HepG2 (cell line): ENCODE measurements around the gene TMEM156. TPM values are rescaled to one million over a fixed set of nuclear protein-coding genes. Genes with fewer than 3 reads are reported as not detected.

Experiments used
- ATAC-seq: fragments of 200-7000 bp; cut with Tn5 transposase; 3 replicates; pipeline ENCODE4 v1.9.1; 2020; ENCODE audit warnings: mild to moderate bottlenecking, moderate library complexity
- BruUV-seq: library from RNA; stranded (reverse); fragments of 400-500 nt; replicated peaks from 2 replicates; lab custom pipeline; 2021; lab: Mats Ljungman, UMichigan
- CTCF ChIA-PET: fragments of 300-600 bp; formaldehyde crosslinking; extraction: SDS; loops from one replicate; lab custom pipeline; 2021; ENCODE audit warnings: low total read pairs, inconsistent platforms, low intra/inter-chr PET ratio; lab: Yijun Ruan, JAX
- POLR2A ChIA-PET: fragments of 350-600 bp; sonication (Branson Sonifier 250); formaldehyde crosslinking; loops from one replicate; lab custom pipeline; 2020; ENCODE audit warnings: antibody characterized with exemption, inconsistent platforms; lab: Yijun Ruan, JAX
- DNase-seq: peaks from one replicate; pipeline ENCODE4 v3.0.0-alpha.2; 2015; ENCODE audit warnings: low spot score
- FAIRE-seq: peaks from 3 replicates; lab custom pipeline; 2011; peaks lifted over from hg19 to GRCh38; lab: Jason Lieb, UNC
- H2AFZ ChIP-seq: one replicate; pipeline ENCODE4 v1.6.1; 2011; ENCODE audit warnings: low read length, inconsistent platforms
- H3K27ac ChIP-seq: fragments of 300-600 bp; 3 replicates; pipeline ENCODE4 v1.8.0; 2011; ENCODE audit warnings: mixed run types, mild to moderate bottlenecking, mixed read lengths, low read length, inconsistent platforms; ENCODE audit not compliant: insufficient read depth; ENCODE audit errors: extremely low read length
- H3K27me3 ChIP-seq, 2 experiments: fragments of 200-600 bp in 1 of 2; 2 replicates in 1 of 2; 3 replicates in 1 of 2; pipeline versions ENCODE4 v1.6.0 to v1.8.0; 2011; ENCODE audit warnings: low read length in 2 of 2, mild to moderate bottlenecking in 2 of 2, moderate library complexity in 2 of 2, inconsistent platforms in 1 of 2; ENCODE audit not compliant: insufficient read depth in 2 of 2, control insufficient read depth in 1 of 2
- H3K36me3 ChIP-seq, 2 experiments: fragments of 200-600 bp in 1 of 2; replicated peaks in 1 of 2; 2 replicates in 1 of 2; 3 replicates in 1 of 2; pipeline versions ENCODE4 v1.5.1 to v1.8.0; 2011; ENCODE audit warnings: low read length in 2 of 2, inconsistent platforms in 1 of 2; ENCODE audit not compliant: insufficient read depth in 2 of 2, control insufficient read depth in 1 of 2
- H3K4me1 ChIP-seq: 2 replicates; pipeline ENCODE4 v1.5.1; 2012; ENCODE audit warnings: low read length, inconsistent platforms; ENCODE audit not compliant: insufficient read depth
- H3K4me2 ChIP-seq: 2 replicates; pipeline ENCODE4 v1.6.0; 2011; ENCODE audit warnings: low read depth, low read length, inconsistent platforms
- H3K4me3 ChIP-seq, 3 experiments: fragments of 200-600 bp in 1 of 3; sonication (generic), shearing (Covaris generic) in 1 of 3; replicated peaks in 1 of 3; 2 replicates each; pipeline ENCODE4 v1.5.1; 2011 to 2016; ENCODE audit warnings: low read length in 3 of 3, inconsistent platforms in 2 of 3, low read depth in 2 of 3, mild to moderate bottlenecking in 2 of 3, control low read depth in 1 of 3, mixed read lengths in 1 of 3; ENCODE audit not compliant: insufficient read depth in 1 of 3
- H3K79me2 ChIP-seq: one replicate; pipeline ENCODE4 v1.6.1; 2011; ENCODE audit warnings: low read length, inconsistent platforms; ENCODE audit not compliant: insufficient read depth
- H3K9ac ChIP-seq: 2 replicates; pipeline ENCODE4 v1.6.0; 2011; ENCODE audit warnings: mild to moderate bottlenecking, low read depth, low read length, inconsistent platforms; ENCODE audit not compliant: insufficient read depth
- H3K9me3 ChIP-seq: 2 replicates; pipeline ENCODE4 v1.5.1; 2012; ENCODE audit warnings: mild to moderate bottlenecking, low read length
- H4K20me1 ChIP-seq: 2 replicates; pipeline ENCODE4 v1.6.0; 2011; ENCODE audit warnings: inconsistent platforms, mild to moderate bottlenecking, low read length, moderate library complexity; ENCODE audit not compliant: insufficient read depth
- CBX1 ChIP-seq: IDR thresholded peaks from one replicate; pipeline ENCODE4 v1.6.1; 2016; ENCODE audit warnings: antibody characterized with exemption, low read depth
- DPF2 ChIP-seq: sonication (generic); formaldehyde crosslinking; IDR thresholded peaks from 2 replicates; pipeline ENCODE4 v1.4.0; 2020; ENCODE audit warnings: mild to moderate bottlenecking, low read depth, missing genetic modification reagents, borderline replicate concordance
- SP1 ChIP-seq, 2 experiments: fragments of 450-650 bp in 1 of 2; sonication (generic) in 1 of 2; formaldehyde crosslinking in 1 of 2; IDR thresholded peaks; 2 replicates each; pipeline versions ENCODE4 v1.4.0 to v1.6.1; 2016 to 2020; ENCODE audit warnings: missing genetic modification reagents in 1 of 2
- ZNF326 ChIP-seq: sonication (generic); formaldehyde crosslinking; IDR thresholded peaks from 2 replicates; pipeline ENCODE4 v1.4.0; 2020; ENCODE audit warnings: missing genetic modification reagents, borderline replicate concordance
- ZNF737 ChIP-seq: sonication (generic); formaldehyde crosslinking; IDR thresholded peaks from 2 replicates; pipeline ENCODE4 v1.5.0; 2020; ENCODE audit warnings: missing genetic modification reagents, mild to moderate bottlenecking, borderline replicate concordance
- ZNF747 ChIP-seq: sonication (generic); formaldehyde crosslinking; IDR thresholded peaks from 2 replicates; pipeline ENCODE4 v1.8.1; 2023; ENCODE audit warnings: missing genetic modification reagents, mild to moderate bottlenecking, borderline replicate concordance
- WGBS: methylation state at CpG from one replicate; pipeline ENCODE4 v1.1.6; 2017; ENCODE audit warnings: low lambda C conversion rate; 5-methylcytosine and 5-hydroxymethylcytosine counted together
- in situ Hi-C: cut with HindIII; loops from 2 replicates; pipeline ENCODE4 v1.10.0; 2017; ENCODE audit warnings: low pct_unique_long_range_greater_than_20kb; ENCODE audit not compliant: extremely low pct_ligation_motif_present
- intact Hi-C: fragments of 100-400 bp; cut with micrococcal nuclease; formaldehyde crosslinking; loops from one replicate; pipeline ENCODE4 v1.10.0; 2022; ENCODE audit not compliant: unreplicated experiment
- polyA plus RNA-seq, 8 experiments: library from polyadenylated mRNA; depleted of rRNA in 3 of 8; stranded (reverse) in 7 of 8; unstranded in 1 of 8; fragments of >200 nt; fragmentation: Illumina TruSeq in 4 of 8; extraction: Trizol in 4 of 8; gene quantifications; 2 replicates each; pipeline versions ENCODE4 v1.2.1 to v1.2.3, GENCODE V29; 2011 to 2016; ENCODE audit warnings: low read depth in 4 of 8, missing spikeins in 1 of 8, mixed read lengths in 1 of 8; ENCODE audit not compliant: insufficient read depth in 1 of 8
- total RNA-seq, 5 experiments: library from RNA; depleted of rRNA; stranded (reverse); fragments of >200 nt; fragmentation: Illumina TruSeq; extraction: Trizol; gene quantifications; 2 replicates each; pipeline ENCODE4 v1.2.3, GENCODE V29; 2016; ENCODE audit warnings: low read depth in 1 of 5
- TF ChIP-seq, protein P1 (sequence below): IDR thresholded peaks from 2 replicates; pipeline ENCODE4 v1.4.0; 2020; ENCODE audit warnings: mild to moderate bottlenecking, missing genetic modification reagents
- TF ChIP-seq, protein P2 (sequence below): sonication (generic); formaldehyde crosslinking; IDR thresholded peaks from 2 replicates; pipeline ENCODE4 v1.5.0; 2020; ENCODE audit warnings: mild to moderate bottlenecking, missing genetic modification reagents
- TF ChIP-seq, protein P3 (sequence below): sonication (generic); formaldehyde crosslinking; IDR thresholded peaks from 2 replicates; pipeline ENCODE4 v1.4.0; 2020; ENCODE audit warnings: missing genetic modification reagents, borderline replicate concordance
- TF ChIP-seq, protein P4 (sequence below): sonication (generic); formaldehyde crosslinking; IDR thresholded peaks from 2 replicates; pipeline ENCODE4 v1.5.1; 2020; ENCODE audit warnings: mild to moderate bottlenecking, missing genetic modification reagents, moderate library complexity

The TMEM156 gene
- total and polyA plus RNA-seq, 2 of the 13 experiments (the other 11 are each of a cell fraction or from before 2014, with no cell fraction given), result 1.6 TPM; not detected in 1

DNA sequence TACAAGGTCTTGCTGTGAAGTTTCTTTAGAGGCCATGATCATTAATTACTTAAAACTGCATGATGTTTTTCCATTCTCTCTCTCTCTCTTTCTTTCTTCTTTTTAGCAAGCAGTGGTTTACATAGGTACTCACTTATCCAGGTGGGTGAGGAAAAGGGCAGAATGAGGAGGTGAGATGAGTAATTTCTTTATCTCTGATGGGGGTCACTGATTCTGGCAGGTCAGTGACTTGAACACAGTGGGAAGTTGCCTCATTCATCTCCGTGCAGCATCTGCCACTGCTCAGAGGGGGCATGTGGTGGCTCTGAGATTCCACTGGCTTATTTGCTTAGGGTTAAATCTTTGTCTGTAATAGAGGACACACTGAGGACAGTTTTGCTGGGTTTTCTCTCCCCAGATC lies 102.0 kb downstream of the TMEM156 start:
- H3K27me3 ChIP-seq, result no peaks in the 10 kb centered on the region
- no peak overlapping the region for H2AFZ ChIP-seq
- no peak overlapping the region for H3K9ac ChIP-seq
- H3K36me3 ChIP-seq, result peaks cover 32 to 69% of the 10 kb centered on the region in 2 experiments
- DNase-seq, result no peak
- H3K27ac ChIP-seq, result no peak overlapping the region
- no TSS peak for BruUV-seq
- no peak overlapping the region for H3K4me3 ChIP-seq
- ChIA-PET CTCF (no interaction called here), POLR2A (no interaction called here)
- no peak for FAIRE-seq
- no peaks in the 10 kb centered on the region for H3K79me2 ChIP-seq
- H3K9me3 ChIP-seq, result no peaks in the 10 kb centered on the region
- intact Hi-C loops (loop anchor here (10.0 kb wide), 1 partner anchor 55 kb away; no protein-coding TSS in a partner anchor), in situ Hi-C loops (no loop called here)
- ATAC-seq, result peak; percentile 82
- H3K4me1 ChIP-seq, result peaks cover 15% of the 10 kb centered on the region
- WGBS, result 38% methylated on average over 1 of the region's 1 CpG
- no peaks in the 10 kb centered on the region for H4K20me1 ChIP-seq
- no peak overlapping the region for H3K4me2 ChIP-seq
- TF ChIP-seq ZNF326 (CRISPR knock-in tag) (no peak), ZNF737 (CRISPR knock-in tag) (no peak), DPF2 (CRISPR knock-in tag) (no peak), CBX1 (no peak), ZNF747 (CRISPR knock-in tag) (no peak), SP1 (IDR thresholded peaks at IDR 0.05) (no peak), SP1 (CRISPR knock-in tag; IDR thresholded peaks at IDR 0.05) (no peak)
- TF ChIP-seq, protein P1, sequence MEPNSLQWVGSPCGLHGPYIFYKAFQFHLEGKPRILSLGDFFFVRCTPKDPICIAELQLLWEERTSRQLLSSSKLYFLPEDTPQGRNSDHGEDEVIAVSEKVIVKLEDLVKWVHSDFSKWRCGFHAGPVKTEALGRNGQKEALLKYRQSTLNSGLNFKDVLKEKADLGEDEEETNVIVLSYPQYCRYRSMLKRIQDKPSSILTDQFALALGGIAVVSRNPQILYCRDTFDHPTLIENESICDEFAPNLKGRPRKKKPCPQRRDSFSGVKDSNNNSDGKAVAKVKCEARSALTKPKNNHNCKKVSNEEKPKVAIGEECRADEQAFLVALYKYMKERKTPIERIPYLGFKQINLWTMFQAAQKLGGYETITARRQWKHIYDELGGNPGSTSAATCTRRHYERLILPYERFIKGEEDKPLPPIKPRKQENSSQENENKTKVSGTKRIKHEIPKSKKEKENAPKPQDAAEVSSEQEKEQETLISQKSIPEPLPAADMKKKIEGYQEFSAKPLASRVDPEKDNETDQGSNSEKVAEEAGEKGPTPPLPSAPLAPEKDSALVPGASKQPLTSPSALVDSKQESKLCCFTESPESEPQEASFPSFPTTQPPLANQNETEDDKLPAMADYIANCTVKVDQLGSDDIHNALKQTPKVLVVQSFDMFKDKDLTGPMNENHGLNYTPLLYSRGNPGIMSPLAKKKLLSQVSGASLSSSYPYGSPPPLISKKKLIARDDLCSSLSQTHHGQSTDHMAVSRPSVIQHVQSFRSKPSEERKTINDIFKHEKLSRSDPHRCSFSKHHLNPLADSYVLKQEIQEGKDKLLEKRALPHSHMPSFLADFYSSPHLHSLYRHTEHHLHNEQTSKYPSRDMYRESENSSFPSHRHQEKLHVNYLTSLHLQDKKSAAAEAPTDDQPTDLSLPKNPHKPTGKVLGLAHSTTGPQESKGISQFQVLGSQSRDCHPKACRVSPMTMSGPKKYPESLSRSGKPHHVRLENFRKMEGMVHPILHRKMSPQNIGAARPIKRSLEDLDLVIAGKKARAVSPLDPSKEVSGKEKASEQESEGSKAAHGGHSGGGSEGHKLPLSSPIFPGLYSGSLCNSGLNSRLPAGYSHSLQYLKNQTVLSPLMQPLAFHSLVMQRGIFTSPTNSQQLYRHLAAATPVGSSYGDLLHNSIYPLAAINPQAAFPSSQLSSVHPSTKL (CRISPR knock-in tag), result no peak
- TF ChIP-seq, protein P2, sequence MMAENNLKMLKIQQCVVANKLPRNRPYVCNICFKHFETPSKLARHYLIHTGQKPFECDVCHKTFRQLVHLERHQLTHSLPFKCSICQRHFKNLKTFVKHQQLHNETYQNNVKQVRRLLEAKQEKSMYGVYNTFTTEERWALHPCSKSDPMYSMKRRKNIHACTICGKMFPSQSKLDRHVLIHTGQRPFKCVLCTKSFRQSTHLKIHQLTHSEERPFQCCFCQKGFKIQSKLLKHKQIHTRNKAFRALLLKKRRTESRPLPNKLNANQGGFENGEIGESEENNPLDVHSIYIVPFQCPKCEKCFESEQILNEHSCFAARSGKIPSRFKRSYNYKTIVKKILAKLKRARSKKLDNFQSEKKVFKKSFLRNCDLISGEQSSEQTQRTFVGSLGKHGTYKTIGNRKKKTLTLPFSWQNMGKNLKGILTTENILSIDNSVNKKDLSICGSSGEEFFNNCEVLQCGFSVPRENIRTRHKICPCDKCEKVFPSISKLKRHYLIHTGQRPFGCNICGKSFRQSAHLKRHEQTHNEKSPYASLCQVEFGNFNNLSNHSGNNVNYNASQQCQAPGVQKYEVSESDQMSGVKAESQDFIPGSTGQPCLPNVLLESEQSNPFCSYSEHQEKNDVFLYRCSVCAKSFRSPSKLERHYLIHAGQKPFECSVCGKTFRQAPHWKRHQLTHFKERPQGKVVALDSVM (CRISPR knock-in tag), result no peak
- TF ChIP-seq, protein P3, sequence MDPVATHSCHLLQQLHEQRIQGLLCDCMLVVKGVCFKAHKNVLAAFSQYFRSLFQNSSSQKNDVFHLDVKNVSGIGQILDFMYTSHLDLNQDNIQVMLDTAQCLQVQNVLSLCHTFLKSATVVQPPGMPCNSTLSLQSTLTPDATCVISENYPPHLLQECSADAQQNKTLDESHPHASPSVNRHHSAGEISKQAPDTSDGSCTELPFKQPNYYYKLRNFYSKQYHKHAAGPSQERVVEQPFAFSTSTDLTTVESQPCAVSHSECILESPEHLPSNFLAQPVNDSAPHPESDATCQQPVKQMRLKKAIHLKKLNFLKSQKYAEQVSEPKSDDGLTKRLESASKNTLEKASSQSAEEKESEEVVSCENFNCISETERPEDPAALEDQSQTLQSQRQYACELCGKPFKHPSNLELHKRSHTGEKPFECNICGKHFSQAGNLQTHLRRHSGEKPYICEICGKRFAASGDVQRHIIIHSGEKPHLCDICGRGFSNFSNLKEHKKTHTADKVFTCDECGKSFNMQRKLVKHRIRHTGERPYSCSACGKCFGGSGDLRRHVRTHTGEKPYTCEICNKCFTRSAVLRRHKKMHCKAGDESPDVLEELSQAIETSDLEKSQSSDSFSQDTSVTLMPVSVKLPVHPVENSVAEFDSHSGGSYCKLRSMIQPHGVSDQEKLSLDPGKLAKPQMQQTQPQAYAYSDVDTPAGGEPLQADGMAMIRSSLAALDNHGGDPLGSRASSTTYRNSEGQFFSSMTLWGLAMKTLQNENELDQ (CRISPR knock-in tag), result no peak
- TF ChIP-seq, protein P4, sequence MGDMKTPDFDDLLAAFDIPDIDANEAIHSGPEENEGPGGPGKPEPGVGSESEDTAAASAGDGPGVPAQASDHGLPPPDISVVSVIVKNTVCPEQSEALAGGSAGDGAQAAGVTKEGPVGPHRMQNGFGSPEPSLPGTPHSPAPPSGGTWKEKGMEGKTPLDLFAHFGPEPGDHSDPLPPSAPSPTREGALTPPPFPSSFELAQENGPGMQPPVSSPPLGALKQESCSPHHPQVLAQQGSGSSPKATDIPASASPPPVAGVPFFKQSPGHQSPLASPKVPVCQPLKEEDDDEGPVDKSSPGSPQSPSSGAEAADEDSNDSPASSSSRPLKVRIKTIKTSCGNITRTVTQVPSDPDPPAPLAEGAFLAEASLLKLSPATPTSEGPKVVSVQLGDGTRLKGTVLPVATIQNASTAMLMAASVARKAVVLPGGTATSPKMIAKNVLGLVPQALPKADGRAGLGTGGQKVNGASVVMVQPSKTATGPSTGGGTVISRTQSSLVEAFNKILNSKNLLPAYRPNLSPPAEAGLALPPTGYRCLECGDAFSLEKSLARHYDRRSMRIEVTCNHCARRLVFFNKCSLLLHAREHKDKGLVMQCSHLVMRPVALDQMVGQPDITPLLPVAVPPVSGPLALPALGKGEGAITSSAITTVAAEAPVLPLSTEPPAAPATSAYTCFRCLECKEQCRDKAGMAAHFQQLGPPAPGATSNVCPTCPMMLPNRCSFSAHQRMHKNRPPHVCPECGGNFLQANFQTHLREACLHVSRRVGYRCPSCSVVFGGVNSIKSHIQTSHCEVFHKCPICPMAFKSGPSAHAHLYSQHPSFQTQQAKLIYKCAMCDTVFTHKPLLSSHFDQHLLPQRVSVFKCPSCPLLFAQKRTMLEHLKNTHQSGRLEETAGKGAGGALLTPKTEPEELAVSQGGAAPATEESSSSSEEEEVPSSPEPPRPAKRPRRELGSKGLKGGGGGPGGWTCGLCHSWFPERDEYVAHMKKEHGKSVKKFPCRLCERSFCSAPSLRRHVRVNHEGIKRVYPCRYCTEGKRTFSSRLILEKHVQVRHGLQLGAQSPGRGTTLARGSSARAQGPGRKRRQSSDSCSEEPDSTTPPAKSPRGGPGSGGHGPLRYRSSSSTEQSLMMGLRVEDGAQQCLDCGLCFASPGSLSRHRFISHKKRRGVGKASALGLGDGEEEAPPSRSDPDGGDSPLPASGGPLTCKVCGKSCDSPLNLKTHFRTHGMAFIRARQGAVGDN (CRISPR knock-in tag), result no peak
